HG03135 (cell line): ENCODE results near the gene PDE4B.

ENCODE experiments used
- ATAC-seq: cut with Tn5 transposase; IDR thresholded peaks from one replicate; pipeline ENCODE4 v1.9.1; 2021; ENCODE audit warnings: mild to moderate bottlenecking, moderate library complexity; ENCODE audit not compliant: unreplicated experiment

Gene PDE4B

GRCh38 chr1:66348776-66349175 lies 556.1 kb downstream of the PDE4B start:
- no peak for ATAC-seq

DNA sequence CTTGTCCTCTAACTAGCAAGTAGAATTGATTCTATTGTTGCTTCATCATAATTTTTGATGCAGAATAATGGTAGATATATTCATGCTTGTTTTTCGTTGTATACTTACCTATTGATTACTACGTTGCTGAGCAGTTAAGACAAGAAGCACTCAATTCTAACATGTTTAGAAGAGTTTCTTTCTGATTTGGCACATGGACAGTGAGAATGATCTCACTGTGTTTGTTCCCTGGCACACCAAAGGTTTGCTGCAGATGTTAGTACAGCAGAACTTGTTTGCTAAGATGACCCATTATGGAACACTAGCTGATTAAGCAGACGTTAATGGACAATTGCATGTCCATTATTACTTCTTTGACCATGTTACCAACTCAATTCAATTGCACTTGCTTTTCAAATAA lies 556.5 kb downstream of the PDE4B start:
- ATAC-seq: no peak

- peak; percentile 56 for ATAC-seq
These were observed 557.4 kb downstream of the PDE4B start for GRCh38 chr1:66350001-66350547.

- ATAC-seq: peak; percentile 29
These were observed 558.8 kb downstream of the PDE4B start for GRCh38 chr1:66351478-66351877.

DNA sequence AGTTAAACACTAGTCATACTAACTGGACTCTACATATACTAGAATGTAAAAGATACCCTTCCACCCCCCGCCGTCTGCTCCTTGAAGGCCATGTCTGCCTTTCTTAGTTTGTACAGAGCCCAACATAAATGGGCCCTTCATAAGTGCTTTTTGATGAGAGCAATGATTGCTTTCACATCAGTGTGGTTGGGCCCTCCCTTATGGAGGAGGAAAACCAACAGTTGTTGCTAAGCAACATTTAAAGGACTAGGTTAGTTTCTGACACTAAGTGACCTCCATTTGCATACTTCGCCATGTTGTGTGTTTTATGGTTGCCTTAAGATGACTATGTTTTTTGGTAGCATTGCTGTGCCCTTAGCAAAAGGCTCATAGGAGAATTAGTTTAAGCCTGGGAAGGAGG lies 559.2 kb downstream of the PDE4B start:
- ATAC-seq: peak; percentile 49

DNA sequence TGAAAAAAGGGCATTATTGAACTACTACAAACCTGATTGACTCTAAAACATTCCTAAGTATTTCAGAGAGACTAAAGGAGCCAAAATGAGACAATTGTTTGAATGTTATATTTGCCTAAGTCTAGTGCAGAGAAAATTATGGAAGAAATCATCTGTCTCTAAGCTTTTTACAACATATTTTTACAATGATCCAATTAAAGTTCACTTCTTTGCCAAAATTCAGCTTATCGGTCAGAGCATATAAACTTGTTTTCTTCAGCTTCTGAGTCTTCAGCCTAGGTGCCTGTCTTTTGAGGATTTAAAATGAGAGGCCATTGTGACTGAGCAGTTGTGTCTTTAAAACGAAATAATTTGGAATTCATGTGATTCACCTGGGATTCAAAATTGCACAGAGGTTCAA lies 560.1 kb downstream of the PDE4B start:
- no peak for ATAC-seq

DNA sequence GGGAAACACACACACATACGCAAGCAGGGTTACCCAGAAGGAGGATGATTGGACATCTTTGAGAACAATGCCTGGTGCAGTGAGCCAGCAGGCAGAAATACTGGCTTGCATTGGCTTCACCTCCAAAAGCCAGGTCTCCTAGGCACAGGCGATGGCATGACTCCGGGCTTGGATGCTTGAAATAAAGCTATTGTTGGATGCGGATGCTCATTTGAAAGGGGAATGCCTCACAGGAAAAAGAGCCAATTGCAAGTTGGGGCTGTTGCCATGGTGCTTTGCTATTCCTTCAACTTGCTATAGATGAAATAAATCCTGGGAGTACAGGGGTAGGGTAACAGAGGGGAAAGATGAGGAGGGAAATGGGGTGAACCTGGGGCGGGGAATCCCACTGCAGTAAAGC lies 560.6 kb downstream of the PDE4B start:
- ATAC-seq: no peak

- no peak for ATAC-seq
These were observed 561.9 kb downstream of the PDE4B start for GRCh38 chr1:66354311-66355201.

- ATAC-seq: no peak
These were observed 563.1 kb downstream of the PDE4B start for GRCh38 chr1:66355756-66356155.

- no peak for ATAC-seq
These were observed 563.9 kb downstream of the PDE4B start for GRCh38 chr1:66356605-66357004.

DNA sequence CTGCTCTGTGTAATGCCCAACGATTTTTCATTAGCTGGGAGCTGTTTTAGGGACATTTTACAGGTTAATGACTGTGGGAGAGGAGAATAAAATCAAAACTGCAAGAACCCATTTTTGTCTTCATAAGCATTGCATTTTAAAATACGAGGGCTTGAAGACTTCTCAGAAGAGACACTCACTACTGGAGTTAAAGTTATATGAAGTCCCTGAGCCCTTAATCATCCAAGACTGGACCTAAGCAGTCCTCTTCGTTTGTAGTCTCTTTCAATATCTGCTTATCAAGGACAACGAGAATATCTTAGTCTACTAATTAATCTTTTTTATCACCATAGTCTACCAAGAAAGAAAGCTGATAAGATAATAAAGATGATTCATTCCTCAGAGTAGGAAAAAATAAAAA lies 564.3 kb downstream of the PDE4B start:
- no peak for ATAC-seq

GRCh38 chr1:66357478-66358197 lies 564.9 kb downstream of the PDE4B start:
- no peak for ATAC-seq

DNA sequence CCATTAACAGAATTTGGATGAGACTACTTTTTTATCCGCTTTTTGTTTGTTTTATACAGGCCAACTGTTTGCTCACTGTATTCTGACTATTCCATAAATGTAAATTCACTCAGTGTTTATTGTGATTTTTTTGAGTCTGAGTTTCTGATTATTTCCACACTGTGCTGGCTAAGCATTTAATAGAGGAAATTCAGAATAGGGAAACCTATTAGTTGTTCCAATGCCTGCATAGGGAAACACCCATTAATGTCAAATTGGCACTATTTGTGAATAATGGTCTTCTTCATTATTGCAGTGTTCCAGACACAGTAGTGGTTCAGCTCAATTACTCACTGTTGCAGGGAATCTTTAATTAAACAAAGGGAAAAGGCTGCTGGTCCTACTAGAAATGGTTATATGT lies 566.6 kb downstream of the PDE4B start:
- ATAC-seq: no peak

GRCh38 chr1:66359815-66360214 lies 567.1 kb downstream of the PDE4B start:
- ATAC-seq: no peak

GRCh38 chr1:66360285-66360724 lies 567.6 kb downstream of the PDE4B start:
- no peak for ATAC-seq

GRCh38 chr1:66364578-66365391 lies 572.1 kb downstream of the PDE4B start:
- peak; percentile 59 for ATAC-seq

DNA sequence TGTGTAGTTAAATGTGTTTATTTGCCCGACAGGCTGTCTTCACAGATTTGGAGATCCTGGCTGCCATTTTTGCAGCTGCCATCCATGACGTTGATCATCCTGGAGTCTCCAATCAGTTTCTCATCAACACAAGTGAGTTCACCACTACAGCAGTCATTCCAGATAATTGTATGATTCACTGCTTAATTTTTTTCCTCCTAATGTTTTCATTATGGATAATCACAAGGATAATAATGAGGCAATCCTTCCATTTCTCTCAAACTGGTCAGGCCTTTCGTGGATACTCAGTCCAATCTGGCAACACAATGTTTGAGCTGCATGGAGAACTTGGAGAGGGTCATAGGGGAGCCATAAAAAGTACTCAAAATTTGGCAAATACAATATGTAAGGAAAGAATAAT lies 572.9 kb downstream of the PDE4B start:
- ATAC-seq: no peak

DNA sequence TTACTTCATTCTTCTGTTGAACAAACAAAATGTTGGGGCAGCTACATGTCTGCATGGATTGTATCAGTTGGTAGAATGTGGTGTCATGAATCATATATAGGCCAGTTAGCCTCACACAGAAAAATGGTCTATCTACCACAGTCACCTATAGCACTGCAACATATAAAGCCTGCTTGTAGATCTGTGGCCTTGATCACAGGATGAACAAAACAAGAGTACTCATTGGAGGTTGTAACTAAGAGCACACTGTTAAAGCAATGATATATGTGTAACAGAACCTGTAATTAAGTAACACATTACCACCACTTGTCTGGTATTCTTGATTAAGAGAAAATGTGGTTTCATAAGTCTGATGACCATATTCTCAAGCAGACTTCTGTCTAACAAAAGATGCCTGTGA lies 573.9 kb downstream of the PDE4B start:
- ATAC-seq: no peak

DNA sequence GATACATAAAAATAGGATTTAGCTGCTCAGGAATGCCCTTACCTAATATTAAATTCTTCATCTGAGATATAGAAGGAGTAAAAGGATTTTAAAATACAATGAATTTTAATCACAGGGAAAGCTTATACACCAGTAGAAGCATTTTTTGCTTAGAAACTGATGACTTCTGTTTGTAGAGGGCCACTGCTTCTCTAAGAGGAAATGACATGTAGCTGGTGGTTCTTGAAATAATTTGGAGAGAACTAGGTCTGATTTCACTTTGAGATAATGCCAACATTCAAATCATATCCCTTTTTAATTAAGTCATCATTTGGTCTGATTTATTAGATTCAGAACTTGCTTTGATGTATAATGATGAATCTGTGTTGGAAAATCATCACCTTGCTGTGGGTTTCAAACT lies 574.7 kb downstream of the PDE4B start:
- no peak for ATAC-seq

- ATAC-seq: no peak
These were observed 575.6 kb downstream of the PDE4B start for GRCh38 chr1:66368261-66368660.

DNA sequence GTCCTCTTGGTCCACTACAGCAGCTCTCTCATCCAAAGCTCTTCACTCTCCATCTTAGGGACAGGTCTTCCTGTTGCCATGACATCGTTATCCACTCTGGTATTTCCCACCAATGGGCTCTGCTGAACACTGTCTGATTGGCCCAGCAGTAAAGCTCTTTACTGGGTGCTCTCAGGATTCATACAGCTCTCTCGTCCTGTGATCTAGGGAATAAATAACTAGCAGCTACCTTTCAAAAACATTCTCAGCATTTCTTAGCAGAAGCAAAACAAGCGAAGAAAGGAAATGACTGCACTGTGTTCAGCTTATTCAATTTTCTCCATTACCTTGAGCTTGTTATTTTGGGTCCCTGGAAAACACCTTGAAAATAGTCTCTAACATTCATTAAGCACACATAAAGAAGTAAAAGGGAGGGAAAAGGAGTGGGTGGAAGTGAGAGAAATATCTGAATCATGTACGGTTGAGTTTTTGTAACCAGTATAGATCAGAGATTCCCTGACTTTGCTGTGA lies 577.8 kb downstream of the PDE4B start:
- peak; percentile 30 for ATAC-seq
